HG03280 (cell line): Measurements from ENCODE around the gene OPCML.
A peak's percentile ranks its signal among the peaks of the same experiment; 100 is the strongest.

Experiments
- ATAC-seq: cut with Tn5 transposase; IDR thresholded peaks from one replicate; pipeline ENCODE4 v1.9.1; 2021; ENCODE audit warnings: mild to moderate bottlenecking, moderate library complexity; ENCODE audit not compliant: unreplicated experiment

Gene OPCML

DNA sequence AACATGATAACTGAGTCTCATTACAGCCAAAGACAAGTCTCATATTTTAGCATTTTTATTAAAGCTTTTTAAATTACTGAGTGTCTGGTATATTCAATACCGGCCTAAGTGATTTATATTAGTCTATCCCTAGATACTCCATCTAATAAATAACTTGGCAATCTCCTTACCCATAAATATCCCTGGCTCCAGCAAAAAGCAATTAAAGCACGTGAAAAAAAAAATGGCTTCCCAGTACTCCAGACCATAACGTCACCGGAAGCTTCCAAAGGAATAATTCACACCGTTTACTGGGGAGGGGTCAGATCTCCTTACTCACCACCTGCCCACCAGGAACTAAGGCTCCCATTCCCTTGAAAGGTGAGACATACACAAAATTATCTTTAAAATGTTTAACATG lies 988.3 kb downstream of the OPCML start:
- ATAC-seq = no peak

DNA sequence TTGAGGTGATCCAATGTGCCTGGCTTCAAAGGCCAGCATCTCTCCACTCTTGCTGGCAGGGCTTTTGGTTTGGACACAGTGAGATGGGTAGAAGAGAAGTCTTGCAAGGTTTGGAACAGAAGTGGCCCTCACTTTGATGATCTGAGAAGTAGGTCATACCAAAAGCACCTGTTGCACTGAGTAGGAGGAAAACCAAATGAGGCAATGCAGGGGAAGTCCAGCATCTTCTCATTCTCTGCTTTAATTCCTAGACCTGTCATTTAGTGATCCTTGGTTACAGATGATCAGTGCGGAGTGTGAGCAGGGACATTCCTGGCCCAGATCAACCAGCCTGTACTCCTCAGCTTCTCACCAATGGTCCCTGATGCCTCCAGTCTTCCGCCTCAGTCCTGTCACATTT lies 990.5 kb downstream of the OPCML start:
- ATAC-seq = peak; percentile 60

- ATAC-seq = no peak
These were observed 991.7 kb downstream of the OPCML start for GRCh38 chr11:132540581-132540980.

GRCh38 chr11:132539590-132540368 lies 992.5 kb downstream of the OPCML start:
- no peak for ATAC-seq

DNA sequence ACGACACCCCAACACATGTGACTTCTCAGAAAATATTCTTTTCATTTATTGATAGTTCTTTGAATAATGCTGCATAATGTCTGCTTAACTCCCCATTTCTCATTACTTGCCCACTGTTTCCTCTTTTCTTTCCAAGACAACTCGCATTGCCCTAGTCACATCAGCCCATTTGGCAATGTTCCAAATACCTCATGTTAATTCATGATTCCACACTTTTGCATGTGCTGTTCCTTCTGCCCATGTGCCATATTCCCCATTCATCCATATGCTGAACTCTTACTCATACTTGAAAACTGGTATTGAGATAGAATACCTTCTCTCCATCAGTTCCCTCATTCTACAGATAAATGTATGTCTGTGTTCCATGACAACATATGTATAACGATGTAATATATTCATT lies 993.7 kb downstream of the OPCML start:
- no peak for ATAC-seq

GRCh38 chr11:132535830-132536229 lies 996.5 kb downstream of the OPCML start:
- ATAC-seq = no peak

- ATAC-seq = no peak
These were observed 1000.4 kb downstream of the OPCML start for GRCh38 chr11:132531921-132532320.

- ATAC-seq = no peak
These were observed 1004.1 kb downstream of the OPCML start for GRCh38 chr11:132528181-132528580.

DNA sequence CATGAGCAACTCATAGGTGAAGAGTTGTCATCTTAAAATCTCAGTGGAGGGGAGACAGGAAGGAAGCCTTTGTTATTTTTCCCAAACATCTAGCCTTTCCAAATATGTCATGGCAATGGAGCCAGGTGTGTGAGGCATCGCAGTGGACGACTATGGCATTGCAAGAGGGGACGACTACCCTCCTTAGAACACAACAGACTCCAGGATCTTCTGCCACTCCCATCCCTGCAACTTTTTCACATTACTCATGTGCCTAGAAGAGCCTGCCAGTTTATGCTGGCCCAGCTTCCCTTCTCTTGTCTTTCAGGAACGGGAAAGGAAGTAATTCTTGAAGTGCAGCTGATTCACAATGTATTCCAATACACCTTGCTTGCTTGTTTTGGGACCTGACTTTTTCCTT lies 1008.4 kb downstream of the OPCML start:
- ATAC-seq = no peak

- no peak for ATAC-seq
These were observed 1012.1 kb downstream of the OPCML start for GRCh38 chr11:132520199-132520598.

GRCh38 chr11:132519241-132519815 lies 1013.0 kb downstream of the OPCML start:
- ATAC-seq = no peak

DNA sequence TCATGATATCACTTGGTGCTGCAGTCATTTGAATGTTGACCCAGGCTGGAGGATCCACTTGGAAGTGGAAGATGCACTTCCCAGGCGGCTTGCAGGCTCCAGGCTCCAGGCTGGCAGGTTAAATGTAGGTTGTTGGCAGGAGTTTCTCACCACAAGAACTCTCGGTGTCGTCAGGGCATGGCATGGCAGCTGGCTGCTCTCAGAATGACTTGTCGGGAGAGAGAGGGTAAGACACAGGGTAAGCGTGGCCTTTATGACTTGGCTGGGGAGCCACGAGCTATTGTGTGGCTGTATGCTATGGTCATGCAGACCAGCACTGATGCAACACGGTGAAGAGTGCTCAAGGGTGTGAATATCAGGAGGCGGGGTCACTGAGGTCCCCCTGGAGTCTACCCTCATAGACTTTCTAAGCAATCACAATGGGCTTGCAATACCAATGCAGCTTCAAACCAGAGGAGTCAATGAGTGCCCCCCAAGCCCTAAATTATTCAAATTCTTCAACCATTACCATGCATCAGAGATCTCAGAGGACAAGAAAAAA lies 1027.7 kb downstream of the OPCML start:
- no peak for ATAC-seq

DNA sequence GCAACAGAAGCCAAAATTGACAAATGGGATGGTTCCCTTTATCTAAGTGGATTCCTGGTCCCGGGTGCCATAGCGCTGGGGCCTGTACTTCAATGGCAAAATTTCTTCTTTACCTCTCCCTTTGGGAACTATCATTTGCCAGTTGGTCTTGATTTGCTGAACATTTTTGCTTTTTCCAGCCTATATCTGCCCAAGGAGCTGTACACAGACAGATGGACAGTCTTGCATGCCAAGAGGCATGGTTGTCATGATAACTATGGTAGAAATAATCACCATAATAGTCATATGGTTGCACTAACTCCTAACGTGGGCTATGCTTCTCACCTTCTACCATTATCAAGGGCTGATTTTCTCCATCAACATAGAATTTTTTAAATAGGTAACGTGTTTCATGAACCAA lies 1030.9 kb downstream of the OPCML start:
- ATAC-seq = no peak

DNA sequence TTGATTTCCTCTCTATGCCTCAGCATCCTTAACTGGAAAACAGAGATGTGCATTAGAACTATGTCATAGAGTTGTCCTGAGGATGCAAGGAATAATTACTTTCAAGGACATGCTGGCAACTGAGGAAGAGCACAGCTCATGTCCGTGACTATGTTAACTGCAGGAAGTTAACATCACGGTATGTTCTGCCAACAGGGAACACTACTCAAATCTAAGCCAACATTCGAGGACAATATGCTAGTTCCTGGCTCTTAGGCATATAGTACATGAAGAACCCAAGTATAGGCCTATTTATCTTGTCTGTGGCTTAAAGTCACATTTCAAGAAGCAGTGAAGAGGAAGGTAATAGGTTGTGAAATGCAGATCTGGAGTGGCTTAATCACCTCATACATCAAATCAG lies 1032.6 kb downstream of the OPCML start:
- ATAC-seq = no peak

DNA sequence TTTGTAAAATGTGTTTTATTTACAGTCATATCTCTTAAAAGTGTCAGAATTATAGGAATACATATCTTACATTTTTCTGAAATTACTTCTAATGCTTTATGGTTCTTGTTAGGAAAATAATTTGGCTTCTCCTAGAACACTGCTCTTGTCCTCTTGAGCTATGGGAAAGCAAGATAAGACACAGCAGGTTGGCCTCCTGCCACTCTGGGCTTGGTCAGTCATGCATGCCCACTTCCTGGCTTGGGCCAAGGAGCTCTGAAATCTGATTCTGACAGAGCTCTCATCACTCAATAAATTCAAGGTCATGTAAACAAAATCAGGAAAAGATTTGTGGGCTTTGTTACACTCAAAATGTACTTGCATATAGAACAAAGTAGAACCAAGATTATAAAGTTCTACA lies 1036.0 kb downstream of the OPCML start:
- no peak for ATAC-seq

GRCh38 chr11:132493801-132494200 lies 1038.5 kb downstream of the OPCML start:
- ATAC-seq = no peak

GRCh38 chr11:132490978-132491377 lies 1041.3 kb downstream of the OPCML start:
- ATAC-seq = no peak

DNA sequence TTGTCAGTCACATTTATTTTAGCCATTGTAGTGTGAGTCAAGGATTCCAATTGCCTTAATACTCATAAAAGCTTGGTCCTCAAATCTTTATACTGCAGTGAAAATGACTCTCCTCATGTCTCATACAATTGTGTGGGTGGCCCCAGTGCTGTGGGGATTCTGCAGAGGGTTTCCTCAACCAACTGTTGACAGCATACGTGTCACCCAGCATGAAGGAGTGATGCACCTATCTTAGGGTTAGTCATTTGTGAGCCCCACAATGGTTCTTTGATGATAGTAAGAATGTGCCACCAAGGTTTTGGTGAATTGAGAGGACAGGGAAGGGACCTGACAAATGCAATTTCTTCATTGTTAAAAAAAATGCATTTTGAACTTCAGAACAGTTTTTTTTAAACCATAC lies 1046.2 kb downstream of the OPCML start:
- ATAC-seq = no peak

- no peak for ATAC-seq
These were observed 1057.3 kb downstream of the OPCML start for GRCh38 chr11:132475026-132475425.

DNA sequence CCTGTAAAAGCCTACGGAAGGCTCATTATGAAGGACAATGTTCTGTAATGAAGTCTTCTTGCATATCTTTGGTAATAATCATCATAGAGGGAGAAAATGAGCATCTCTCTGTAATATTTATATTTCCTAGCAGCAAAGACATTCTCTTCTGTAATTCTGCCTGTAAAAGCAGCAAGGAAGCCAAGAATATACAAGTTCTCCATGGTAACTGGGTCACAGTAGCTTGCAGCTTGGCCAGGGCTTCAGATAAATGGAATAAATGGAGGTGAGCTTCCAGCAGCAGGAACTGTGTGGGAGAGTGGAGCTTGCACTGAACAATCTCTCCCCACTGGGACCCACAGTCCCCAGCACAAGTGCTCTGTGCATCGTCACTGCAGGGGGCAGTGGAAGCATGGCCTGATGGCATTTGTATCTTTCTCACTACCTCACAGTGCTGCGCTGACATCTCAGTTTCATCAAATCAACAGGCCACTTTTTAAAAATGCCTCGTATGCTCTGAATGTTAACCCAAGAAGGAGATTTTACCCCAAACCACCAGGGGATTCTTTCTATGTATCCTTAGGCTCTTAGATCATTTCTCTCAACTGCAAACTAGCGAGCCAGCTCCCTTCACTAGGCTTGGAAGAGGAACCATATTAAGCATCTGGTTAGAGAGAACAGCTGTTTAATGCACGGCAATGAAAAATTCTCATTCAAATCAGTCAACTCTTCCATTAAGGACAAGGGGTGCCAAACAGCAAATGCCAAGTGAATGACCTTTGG lies 1059.7 kb downstream of the OPCML start:
- no peak for ATAC-seq

DNA sequence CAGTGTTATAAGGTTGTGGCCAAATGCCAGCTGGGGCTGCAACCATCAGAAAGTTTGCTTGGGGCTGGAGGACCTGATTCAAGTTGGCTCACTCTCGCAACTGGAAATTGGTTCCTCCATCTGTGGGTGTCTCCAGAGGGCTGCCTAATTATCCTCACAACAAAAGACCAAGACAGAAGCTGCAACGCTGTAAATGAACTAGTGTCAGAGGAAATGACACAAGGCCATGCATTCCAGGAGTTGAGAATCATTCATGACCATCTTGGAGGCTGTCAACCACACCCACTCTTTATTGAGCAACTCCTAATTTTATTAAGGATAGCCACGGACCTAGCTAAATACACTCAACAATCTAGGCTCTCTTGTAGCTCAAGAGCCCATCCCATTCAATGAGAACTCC lies 1060.8 kb downstream of the OPCML start:
- no peak for ATAC-seq

- no peak for ATAC-seq
These were observed 1065.3 kb downstream of the OPCML start for GRCh38 chr11:132466983-132467382.
